ENCODE data around the gene DDX17. TPM values are rescaled to one million over a fixed set of nuclear protein-coding genes. Genes with fewer than 3 reads are reported as not detected.

Gene DDX17
- total RNA-seq, 1 donor from 2014 or later = 466 TPM

- H3K27ac Mint-ChIP-seq (ENCODE audit: unreplicated experiment) = no peak overlapping the region
- peaks cover 29% of the 10 kb centered on the region for H3K27me3 Mint-ChIP-seq (ENCODE audit: unreplicated experiment)
- TF ChIP-seq CTCF (IDR thresholded peaks at IDR 0.05) = no peak
- no peaks in the 10 kb centered on the region for H3K9me3 Mint-ChIP-seq (ENCODE audit: unreplicated experiment)
- DNase-seq (ENCODE audit: extremely low spot score, unreplicated experiment) = no peak
- H3K4me3 Mint-ChIP-seq (ENCODE audit: unreplicated experiment) = no peak overlapping the region
- H3K4me1 Mint-ChIP-seq (ENCODE audit: unreplicated experiment) = no peaks in the 10 kb centered on the region
- H3K36me3 Mint-ChIP-seq (ENCODE audit: unreplicated experiment) = no peaks in the 10 kb centered on the region
Observed at GRCh38 chr22:38441620-38442287, 64.4 kb downstream of the DDX17 start.

DNA sequence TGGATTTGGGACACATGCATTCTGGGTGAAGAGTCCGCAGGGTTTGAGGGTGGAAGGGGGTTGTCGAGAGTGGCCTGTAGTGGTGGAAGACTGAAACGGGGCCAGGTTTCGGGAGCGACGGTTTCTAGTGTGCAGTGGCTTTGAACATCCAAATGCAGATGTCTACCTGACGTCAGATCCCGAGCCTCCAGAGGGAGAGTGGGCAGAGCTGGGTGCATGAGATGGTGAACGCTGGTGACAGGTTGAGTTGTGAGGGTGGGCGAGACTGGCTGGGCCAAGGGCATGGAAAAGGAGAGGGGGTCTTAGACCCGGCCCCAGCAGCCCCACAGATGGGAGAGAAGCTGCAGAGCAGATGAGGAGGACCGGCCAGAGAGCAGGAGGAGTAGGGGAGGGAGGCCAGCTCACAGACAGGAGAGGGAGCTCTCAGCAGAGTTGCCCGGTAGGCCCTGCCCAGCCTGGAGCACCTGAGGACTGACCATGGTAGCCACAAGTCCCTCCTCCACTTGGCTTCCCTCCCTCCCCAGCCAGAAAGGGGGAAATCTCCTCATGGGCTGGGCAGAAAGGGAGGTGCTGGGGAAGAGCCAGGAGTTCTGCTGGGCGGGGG, 65.3 kb downstream of the DDX17 start:
- Mint-ChIP-seq H3K4me1 (ENCODE audit: unreplicated experiment) (no peaks in the 10 kb centered on the region), H3K27me3 (ENCODE audit: unreplicated experiment) (peaks cover 29% of the 10 kb centered on the region), H3K27ac (ENCODE audit: unreplicated experiment) (no peak overlapping the region), H3K36me3 (ENCODE audit: unreplicated experiment) (no peaks in the 10 kb centered on the region), H3K4me3 (ENCODE audit: unreplicated experiment) (no peak overlapping the region), H3K9me3 (ENCODE audit: unreplicated experiment) (no peaks in the 10 kb centered on the region)
- DNase-seq (ENCODE audit: extremely low spot score, unreplicated experiment) = no peak
- TF ChIP-seq CTCF (IDR thresholded peaks at IDR 0.05) = no peak

- Mint-ChIP-seq H3K27ac (ENCODE audit: unreplicated experiment) (no peak overlapping the region), H3K4me3 (ENCODE audit: unreplicated experiment) (no peak overlapping the region), H3K36me3 (ENCODE audit: unreplicated experiment) (no peaks in the 10 kb centered on the region), H3K9me3 (ENCODE audit: unreplicated experiment) (no peaks in the 10 kb centered on the region), H3K27me3 (ENCODE audit: unreplicated experiment) (peaks cover 16% of the 10 kb centered on the region), H3K4me1 (ENCODE audit: unreplicated experiment) (no peaks in the 10 kb centered on the region)
- TF ChIP-seq CTCF (IDR thresholded peaks at IDR 0.05) = no peak
- DNase-seq (ENCODE audit: extremely low spot score, unreplicated experiment) = no peak
Observed at GRCh38 chr22:38437416-38437815, 68.7 kb downstream of the DDX17 start.

DNA sequence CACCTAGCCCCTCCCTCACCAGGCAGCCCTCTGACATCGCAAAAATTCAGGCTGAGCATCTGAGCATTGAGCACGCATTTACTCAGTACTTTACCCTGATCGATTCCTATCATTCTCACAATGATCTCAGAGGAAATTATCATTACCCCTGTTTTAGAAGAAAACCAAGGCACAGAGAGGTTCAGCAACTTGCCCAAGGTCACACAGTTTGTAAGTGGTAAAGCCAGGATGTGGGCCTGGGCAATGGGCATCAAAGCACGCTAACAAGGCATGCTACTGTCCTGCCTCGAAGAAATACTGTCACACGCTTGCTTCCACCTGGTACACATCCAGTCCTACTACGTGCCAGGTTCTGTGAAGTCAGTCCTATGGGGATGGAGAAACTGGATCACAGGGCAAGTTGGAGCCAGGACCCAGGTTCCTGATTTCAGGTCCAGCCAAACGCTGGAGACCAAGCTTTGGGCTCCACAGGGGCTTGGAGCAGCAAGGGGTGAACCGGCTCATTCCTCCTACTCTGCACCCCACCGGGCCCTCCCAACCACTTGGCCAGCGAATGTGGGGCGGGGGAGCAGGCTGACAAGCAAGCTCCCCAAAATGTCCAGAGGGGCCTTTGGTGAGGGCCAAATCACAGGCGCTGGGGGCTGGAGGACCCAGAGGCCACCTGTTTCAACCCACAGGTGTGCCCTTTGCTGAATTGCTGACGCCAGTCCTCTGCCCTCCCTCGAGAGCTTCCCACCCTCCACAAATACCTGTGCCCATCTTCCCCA, 69.3 kb downstream of the DDX17 start:
- TF ChIP-seq CTCF (IDR thresholded peaks at IDR 0.05) = no peak
- Mint-ChIP-seq H3K9me3 (ENCODE audit: unreplicated experiment) (no peaks in the 10 kb centered on the region), H3K36me3 (ENCODE audit: unreplicated experiment) (no peaks in the 10 kb centered on the region), H3K27me3 (ENCODE audit: unreplicated experiment) (peaks cover 16% of the 10 kb centered on the region), H3K27ac (ENCODE audit: unreplicated experiment) (no peak overlapping the region), H3K4me1 (ENCODE audit: unreplicated experiment) (no peaks in the 10 kb centered on the region), H3K4me3 (ENCODE audit: unreplicated experiment) (no peak overlapping the region)
- DNase-seq (ENCODE audit: extremely low spot score, unreplicated experiment) = no peak

DNA sequence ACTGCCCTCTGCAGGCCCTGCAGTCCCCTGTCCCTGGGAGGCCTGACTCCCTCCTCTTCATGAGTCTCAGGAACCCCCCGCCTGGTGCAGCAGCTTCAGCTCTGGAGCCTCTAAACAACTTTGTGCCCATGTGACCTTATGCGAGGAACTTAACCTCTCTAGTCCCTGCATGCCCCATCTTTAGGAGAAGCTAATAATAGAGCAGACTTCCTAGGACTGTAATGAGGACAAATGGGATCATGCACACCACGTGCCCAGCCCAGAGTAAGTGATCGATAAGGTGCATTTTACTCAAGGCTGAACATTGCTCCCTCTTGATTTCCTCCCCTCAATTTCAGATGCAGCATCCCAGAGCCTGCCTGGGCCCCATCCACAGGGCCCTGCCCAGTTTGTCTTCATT, 70.1 kb downstream of the DDX17 start:
- Mint-ChIP-seq H3K27ac (ENCODE audit: unreplicated experiment) (no peak overlapping the region), H3K9me3 (ENCODE audit: unreplicated experiment) (no peaks in the 10 kb centered on the region), H3K4me1 (ENCODE audit: unreplicated experiment) (no peaks in the 10 kb centered on the region), H3K4me3 (ENCODE audit: unreplicated experiment) (no peak overlapping the region), H3K36me3 (ENCODE audit: unreplicated experiment) (no peaks in the 10 kb centered on the region), H3K27me3 (ENCODE audit: unreplicated experiment) (peaks cover 16% of the 10 kb centered on the region)
- no peak for TF ChIP-seq CTCF (IDR thresholded peaks at IDR 0.05)
- DNase-seq (ENCODE audit: extremely low spot score, unreplicated experiment) = no peak
